GM23248 (cell line): ENCODE results near the gene PEPD. TPM values are rescaled to one million over a fixed set of nuclear protein-coding genes. Genes with fewer than 3 reads are reported as not detected.

Source experiments
- DNase-seq: peaks from one replicate; pipeline ENCODE4 v3.0.0-alpha.2; 2015
- H2AFZ ChIP-seq: fragments of 200-600 bp; sonication (generic); 2 replicates; pipeline ENCODE4 v1.6.1; 2016; ENCODE audit warnings: antibody characterized with exemption
- H3F3A ChIP-seq: fragments of 200-600 bp; sonication (generic); 2 replicates; pipeline ENCODE4 v1.6.1; 2016; ENCODE audit warnings: mild to moderate bottlenecking, antibody characterized with exemption, mixed run types; ENCODE audit not compliant: insufficient read depth
- H3K27ac ChIP-seq: fragments of 200-600 bp; sonication (generic); 2 replicates; pipeline ENCODE4 v1.5.1; 2016; ENCODE audit warnings: mild to moderate bottlenecking
- H3K27me3 ChIP-seq: fragments of 200-600 bp; sonication (generic); replicated peaks from 2 replicates; pipeline ENCODE4 v1.6.1; 2016; ENCODE audit warnings: mild to moderate bottlenecking; ENCODE audit not compliant: insufficient read depth
- H3K36me3 ChIP-seq: fragments of 200-600 bp; sonication (generic); 2 replicates; pipeline ENCODE4 v1.6.1; 2016; ENCODE audit warnings: low read depth, mild to moderate bottlenecking
- H3K4me1 ChIP-seq: fragments of 200-600 bp; sonication (generic); 2 replicates; pipeline ENCODE4 v1.6.1; 2016; ENCODE audit warnings: mild to moderate bottlenecking; ENCODE audit not compliant: insufficient read depth
- H3K4me2 ChIP-seq: fragments of 200-600 bp; sonication (generic); one replicate; pipeline ENCODE4 v1.6.1; 2016; ENCODE audit warnings: mild to moderate bottlenecking; ENCODE audit not compliant: unreplicated experiment
- H3K4me3 ChIP-seq: fragments of 200-600 bp; sonication (generic); 2 replicates; pipeline ENCODE4 v1.5.1; 2016; ENCODE audit warnings: mild to moderate bottlenecking
- H3K79me2 ChIP-seq: fragments of 200-600 bp; sonication (generic); 2 replicates; pipeline ENCODE4 v1.6.1; 2016; ENCODE audit warnings: mild to moderate bottlenecking; ENCODE audit not compliant: insufficient read depth
- H3K9ac ChIP-seq: fragments of 200-600 bp; sonication (generic); 2 replicates; pipeline ENCODE4 v1.6.1; 2016; ENCODE audit warnings: mild to moderate bottlenecking
- H3K9me2 ChIP-seq: fragments of 200-600 bp; sonication (generic); 2 replicates; pipeline ENCODE4 v1.6.1; 2016; ENCODE audit warnings: mixed run types, mild to moderate bottlenecking, moderate library complexity; ENCODE audit not compliant: insufficient read depth
- H3K9me3 ChIP-seq: fragments of 200-600 bp; sonication (generic); one replicate; pipeline ENCODE4 v1.6.1; 2017; ENCODE audit warnings: low read depth
- H4K20me1 ChIP-seq: fragments of 200-600 bp; sonication (generic); 2 replicates; pipeline ENCODE4 v1.6.0; 2016; ENCODE audit not compliant: insufficient read depth
- EZH2 ChIP-seq: fragments of 200-600 bp; sonication (generic); IDR thresholded peaks from 2 replicates; pipeline ENCODE4 v1.6.1; 2018; ENCODE audit warnings: antibody characterized with exemption, mild to moderate bottlenecking; ENCODE audit not compliant: insufficient read depth, poor library complexity, severe bottlenecking
- EZH2phosphoT487 ChIP-seq: fragments of 200-600 bp; sonication (generic); IDR thresholded peaks from 2 replicates; pipeline ENCODE4 v1.6.1; 2018; ENCODE audit warnings: antibody characterized with exemption, moderate library complexity, mild to moderate bottlenecking, low read depth; ENCODE audit not compliant: insufficient read depth
- WGBS, 2 experiments: methylation state at CpG; one replicate each; pipeline ENCODE4 v1.1.6; 2015 to 2017; ENCODE audit warnings: low lambda C conversion rate in 2 of 2, low coverage in 1 of 2; ENCODE audit errors: missing lambda C conversion rate in 2 of 2; 5-methylcytosine and 5-hydroxymethylcytosine counted together
- in situ Hi-C: fragments of 300-500 bp; cut with MboI; formaldehyde crosslinking; loops from 2 replicates; pipeline ENCODE4 v1.15.0; 2020
- polyA plus RNA-seq: library from polyadenylated mRNA; unstranded; fragments of >200 nt; fragmentation: Nextera tagmentation; extraction: Ambion mirVana; gene quantifications from 2 replicates; pipeline ENCODE4 v1.2.1, GENCODE V29; 2016
- total RNA-seq: library from RNA; depleted of rRNA; stranded (reverse); fragments of >200 nt; shearing (Covaris generic); gene quantifications from 2 replicates; pipeline ENCODE4 v1.2.3, GENCODE V29; 2014

Gene PEPD
- total and polyA plus RNA-seq, 2 experiments from 2014 or later, result 54.8 to 86.5 TPM

DNA sequence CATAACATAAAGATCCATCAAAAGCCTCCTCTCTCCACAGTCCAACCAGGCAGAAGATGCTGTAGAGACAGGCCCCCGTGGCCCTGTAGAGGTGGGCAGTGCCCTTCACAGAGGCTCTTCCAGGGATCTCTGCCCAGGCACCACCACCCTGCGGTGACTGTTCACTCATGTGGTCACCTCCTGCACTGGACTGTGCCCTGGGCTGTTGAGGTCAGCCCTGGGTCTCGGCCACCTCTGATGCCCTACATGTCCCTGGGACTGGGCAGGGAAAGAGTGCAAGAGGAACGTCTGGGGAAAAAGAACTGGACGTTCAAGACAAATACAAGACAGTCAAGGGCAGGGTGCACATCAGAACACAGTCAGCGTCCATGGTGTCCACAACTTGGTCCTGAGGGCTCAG, 22.3 kb downstream of the PEPD start:
- in situ Hi-C loops, result no loop called here
- no peaks in the 10 kb centered on the region for H3K79me2 ChIP-seq
- 78 to 88% methylated on average over 6 of the region's 6 CpGs for WGBS, 2 experiments
- H4K20me1 ChIP-seq, result no peaks in the 10 kb centered on the region
- no peak overlapping the region for H3K4me3 ChIP-seq
- no peak overlapping the region for H2AFZ ChIP-seq
- no peak overlapping the region for H3K4me2 ChIP-seq
- H3K9me2 ChIP-seq, result no peaks in the 10 kb centered on the region
- DNase-seq, result no peak
- H3K27me3 ChIP-seq, result no peaks in the 10 kb centered on the region
- TF ChIP-seq EZH2 (no peak), EZH2phosphoT487 (no peak)
- H3K9ac ChIP-seq, result no peak overlapping the region
- no peak overlapping the region for H3K27ac ChIP-seq
- H3F3A ChIP-seq, result no peaks in the 10 kb centered on the region
- H3K9me3 ChIP-seq, result no peaks in the 10 kb centered on the region
- H3K36me3 ChIP-seq, result no peaks in the 10 kb centered on the region
- no peaks in the 10 kb centered on the region for H3K4me1 ChIP-seq

DNA sequence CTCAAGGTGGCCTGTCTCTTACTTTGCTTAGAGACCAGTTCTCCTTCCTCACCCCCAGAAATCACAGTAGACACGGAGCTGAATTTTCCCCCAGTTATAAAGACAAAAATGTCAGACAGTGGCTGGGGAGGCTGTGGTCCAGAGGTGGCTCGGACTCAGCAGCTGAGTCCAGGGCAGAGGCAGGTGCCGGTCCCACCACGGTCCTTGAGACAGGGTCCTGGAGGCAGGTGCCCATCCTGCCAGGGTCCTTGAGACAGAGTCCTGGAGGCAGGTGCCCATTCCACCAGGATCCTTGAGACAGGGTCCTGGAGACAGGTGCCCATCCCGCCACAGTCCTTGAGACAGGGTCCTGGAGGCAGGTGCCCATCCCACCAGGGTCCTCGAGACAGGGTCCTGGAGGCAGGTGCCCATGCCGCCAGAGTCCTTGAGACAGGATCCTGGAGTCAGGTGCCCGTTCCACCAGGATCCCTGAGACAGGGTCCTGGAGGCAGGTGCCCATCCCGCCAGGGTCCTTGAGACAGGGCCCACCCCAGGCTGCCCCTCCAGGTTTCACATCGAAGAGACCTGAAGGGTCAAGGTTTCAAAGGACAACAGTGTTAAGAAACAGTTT, 23.1 kb downstream of the PEPD start:
- H3K27ac ChIP-seq, result no peak overlapping the region
- TF ChIP-seq EZH2 (no peak), EZH2phosphoT487 (no peak)
- no peak for DNase-seq
- in situ Hi-C loops, result no loop called here
- no peaks in the 10 kb centered on the region for H3K36me3 ChIP-seq
- H3K9ac ChIP-seq, result no peak overlapping the region
- H3K9me2 ChIP-seq, result no peaks in the 10 kb centered on the region
- 93 to 98% methylated on average over 9 to 10 of the region's 10 CpGs for WGBS, 2 experiments
- H3K4me2 ChIP-seq, result no peak overlapping the region
- no peaks in the 10 kb centered on the region for H4K20me1 ChIP-seq
- H2AFZ ChIP-seq, result no peak overlapping the region
- no peaks in the 10 kb centered on the region for H3K79me2 ChIP-seq
- H3K4me3 ChIP-seq, result no peak overlapping the region
- H3F3A ChIP-seq, result no peaks in the 10 kb centered on the region
- no peaks in the 10 kb centered on the region for H3K4me1 ChIP-seq
- H3K27me3 ChIP-seq, result no peaks in the 10 kb centered on the region
- no peaks in the 10 kb centered on the region for H3K9me3 ChIP-seq

- no peaks in the 10 kb centered on the region for H3K79me2 ChIP-seq
- no peaks in the 10 kb centered on the region for H3K4me1 ChIP-seq
- H2AFZ ChIP-seq, result no peak overlapping the region
- H3K9me3 ChIP-seq, result no peaks in the 10 kb centered on the region
- in situ Hi-C loops, result no loop called here
- H3F3A ChIP-seq, result no peaks in the 10 kb centered on the region
- no peak for DNase-seq
- H3K36me3 ChIP-seq, result no peaks in the 10 kb centered on the region
- TF ChIP-seq EZH2phosphoT487 (no peak), EZH2 (no peak)
- H3K4me3 ChIP-seq, result no peak overlapping the region
- no peaks in the 10 kb centered on the region for H4K20me1 ChIP-seq
- H3K9me2 ChIP-seq, result no peaks in the 10 kb centered on the region
- no peak overlapping the region for H3K9ac ChIP-seq
- H3K27me3 ChIP-seq, result no peaks in the 10 kb centered on the region
- H3K4me2 ChIP-seq, result no peak overlapping the region
- H3K27ac ChIP-seq, result no peak overlapping the region
- WGBS, 2 experiments, result 91% methylated on average over 12 of the region's 12 CpGs
Measured at GRCh38 chr19:33497778-33498175, 23.8 kb downstream of the PEPD start.

- in situ Hi-C loops, result no loop called here
- Histone ChIP-seq H3K27me3 (no peaks in the 10 kb centered on the region), H3K4me1 (no peaks in the 10 kb centered on the region), H4K20me1 (no peaks in the 10 kb centered on the region), H2AFZ (no peak overlapping the region), H3K9me2 (no peaks in the 10 kb centered on the region), H3K79me2 (no peaks in the 10 kb centered on the region), H3K4me3 (no peak overlapping the region), H3K27ac (no peak overlapping the region), H3K9me3 (no peaks in the 10 kb centered on the region), H3K4me2 (no peak overlapping the region), H3F3A (no peaks in the 10 kb centered on the region), H3K9ac (no peak overlapping the region), H3K36me3 (no peaks in the 10 kb centered on the region)
- TF ChIP-seq EZH2phosphoT487 (no peak), EZH2 (no peak)
- DNase-seq, result no peak
- WGBS, 2 experiments, result 96 to 98% methylated on average over 15 of the region's 15 CpGs
Measured at GRCh38 chr19:33497131-33497777, 24.3 kb downstream of the PEPD start.
